CD14-positive monocyte (primary cell): ENCODE results near the gene DUSP1. TPM values are rescaled to one million over a fixed set of nuclear protein-coding genes. Genes with fewer than 3 reads are reported as not detected.
A peak's percentile ranks its signal among the peaks of the same experiment; 100 is the strongest.

Source experiments
- DNase-seq, 3 donors: peaks; one replicate each; pipeline ENCODE4 v3.0.0-alpha.2; 2011 to 2022
- H2AFZ ChIP-seq: 2 replicates; pipeline ENCODE4 v1.6.0; 2012; ENCODE audit warnings: mild to moderate bottlenecking, low read depth, low read length, inconsistent platforms; ENCODE audit not compliant: insufficient read depth, poor library complexity, severe bottlenecking
- H3K27ac ChIP-seq, 2 donors: 1 replicate in 1 of 2; 2 replicates in 1 of 2; pipeline ENCODE4 v1.5.1; 2012 to 2013; ENCODE audit warnings: low read length in 2 of 2, control low read depth in 1 of 2, inconsistent platforms in 1 of 2, low read depth in 1 of 2, mild to moderate bottlenecking in 1 of 2
- H3K27me3 ChIP-seq, 2 donors: one replicate each; pipeline versions ENCODE4 v1.6.0 to v1.6.1; 2011 to 2013; ENCODE audit warnings: low read length in 2 of 2; ENCODE audit not compliant: control insufficient read depth in 2 of 2, insufficient read depth in 2 of 2
- H3K36me3 ChIP-seq, 2 donors: replicated peaks in 1 of 2; 1 replicate in 1 of 2; 2 replicates in 1 of 2; pipeline versions ENCODE4 v1.5.1 to v1.6.1; 2012 to 2013; ENCODE audit warnings: low read length in 2 of 2, control low read depth in 1 of 2, inconsistent platforms in 1 of 2, mild to moderate bottlenecking in 1 of 2; ENCODE audit not compliant: insufficient read depth in 2 of 2, control insufficient read depth in 1 of 2
- H3K4me1 ChIP-seq, 2 donors: 1 replicate in 1 of 2; 2 replicates in 1 of 2; pipeline versions ENCODE4 v1.5.1 to v1.6.1; 2012 to 2013; ENCODE audit warnings: low read length in 2 of 2, control low read depth in 1 of 2, inconsistent platforms in 1 of 2, mild to moderate bottlenecking in 1 of 2, moderate library complexity in 1 of 2; ENCODE audit not compliant: insufficient read depth in 2 of 2, control insufficient read depth in 1 of 2
- H3K4me2 ChIP-seq: replicated peaks from 2 replicates; pipeline ENCODE3; 2012; ENCODE audit warnings: low read length, moderate library complexity, mild to moderate bottlenecking; ENCODE audit not compliant: poor library complexity, severe bottlenecking; ENCODE audit errors: extremely low read depth
- H3K4me3 ChIP-seq, 3 experiments: fragments of 200-600 bp in 1 of 3; sonication (generic) in 1 of 3; replicated peaks in 1 of 3; 1 replicate in 2 of 3; 2 replicates in 1 of 3; pipeline ENCODE4 v1.5.1; 2011 to 2013; ENCODE audit warnings: low read length in 3 of 3, mild to moderate bottlenecking in 3 of 3, control low read depth in 2 of 3, low read depth in 2 of 3, inconsistent platforms in 1 of 3, moderate library complexity in 1 of 3
- H3K79me2 ChIP-seq: 2 replicates; pipeline ENCODE4 v1.6.0; 2012; ENCODE audit warnings: mild to moderate bottlenecking, control low read depth, inconsistent platforms, low read length, moderate library complexity; ENCODE audit not compliant: insufficient read depth
- H3K9ac ChIP-seq: 2 replicates; pipeline ENCODE4 v1.6.0; 2017; ENCODE audit warnings: low read length, mild to moderate bottlenecking; ENCODE audit not compliant: insufficient read depth, poor library complexity, severe bottlenecking
- H3K9me3 ChIP-seq, 2 donors: replicated peaks in 1 of 2; 1 replicate in 1 of 2; 2 replicates in 1 of 2; pipeline versions ENCODE4 v1.5.1 to v1.6.1; 2012 to 2013; ENCODE audit warnings: low read length in 2 of 2, control low read depth in 1 of 2; ENCODE audit not compliant: control insufficient read depth in 1 of 2, insufficient read depth in 1 of 2
- H4K20me1 ChIP-seq: 2 replicates; pipeline ENCODE4 v1.6.0; 2012; ENCODE audit warnings: mild to moderate bottlenecking, low read length, control low read depth, moderate library complexity; ENCODE audit not compliant: insufficient read depth
- H3K27ac Mint-ChIP-seq, 7 donors: one replicate each; pipeline ENCODE4 v1.8.0; 2020; ENCODE audit warnings: mild to moderate bottlenecking in 7 of 7, mixed read lengths in 7 of 7, moderate library complexity in 6 of 7, inconsistent platforms in 2 of 7
- H3K27me3 Mint-ChIP-seq, 3 donors: one replicate each; pipeline ENCODE4 v1.8.0; 2021 to 2022; ENCODE audit warnings: low read depth in 3 of 3, mild to moderate bottlenecking in 3 of 3, mixed read lengths in 3 of 3, moderate library complexity in 3 of 3, inconsistent platforms in 1 of 3
- H3K36me3 Mint-ChIP-seq, 2 donors: one replicate each; pipeline ENCODE4 v1.8.0; 2020; ENCODE audit warnings: mixed read lengths in 2 of 2, inconsistent platforms in 1 of 2, mild to moderate bottlenecking in 1 of 2
- H3K4me1 Mint-ChIP-seq: one replicate; pipeline ENCODE4 v1.8.0; 2020; ENCODE audit warnings: mild to moderate bottlenecking, mixed read lengths
- H3K4me3 Mint-ChIP-seq, 2 donors: one replicate each; pipeline ENCODE4 v1.8.0; 2020; ENCODE audit warnings: mild to moderate bottlenecking in 2 of 2, mixed read lengths in 2 of 2, moderate library complexity in 1 of 2
- H3K9me3 Mint-ChIP-seq, 7 donors: one replicate each; pipeline ENCODE4 v1.8.0; 2020 to 2022; ENCODE audit warnings: mixed read lengths in 7 of 7, mild to moderate bottlenecking in 6 of 7, moderate library complexity in 6 of 7, inconsistent platforms in 2 of 7
- WGBS: methylation state at CpG from one replicate; pipeline ENCODE4 v1.1.5; 2013; ENCODE audit warnings: missing lambda C conversion rate; ENCODE audit not compliant: insufficient coverage; 5-methylcytosine and 5-hydroxymethylcytosine counted together
- intact Hi-C, 2 donors: fragments of 100-400 bp; cut with micrococcal nuclease; formaldehyde crosslinking; loops; one replicate each; pipeline versions ENCODE4 v1.15.0 to v1.15.1; 2023
- polyA plus RNA-seq, 3 donors: library from polyadenylated mRNA; depleted of rRNA in 1 of 3; unstranded in 2 of 3; stranded (reverse) in 1 of 3; fragments of 300-500 nt in 2 of 3; fragments of >200 nt in 1 of 3; fragmentation: Illumina TruSeq in 2 of 3; gene quantifications; 1 replicate in 2 of 3; 2 replicates in 1 of 3; pipeline ENCODE4 v1.2.3, GENCODE V29; 2012 to 2021
- TF ChIP-seq, protein P1 (sequence below): fragments of 200-600 bp; IDR thresholded peaks from one replicate; pipeline ENCODE4 v1.8.0; 2022; ENCODE audit warnings: antibody characterized with exemption, mild to moderate bottlenecking

The DUSP1 gene
- polyA plus RNA-seq, 3 donors, result 1,963 to 4,884 (median 3,954) TPM

DNA sequence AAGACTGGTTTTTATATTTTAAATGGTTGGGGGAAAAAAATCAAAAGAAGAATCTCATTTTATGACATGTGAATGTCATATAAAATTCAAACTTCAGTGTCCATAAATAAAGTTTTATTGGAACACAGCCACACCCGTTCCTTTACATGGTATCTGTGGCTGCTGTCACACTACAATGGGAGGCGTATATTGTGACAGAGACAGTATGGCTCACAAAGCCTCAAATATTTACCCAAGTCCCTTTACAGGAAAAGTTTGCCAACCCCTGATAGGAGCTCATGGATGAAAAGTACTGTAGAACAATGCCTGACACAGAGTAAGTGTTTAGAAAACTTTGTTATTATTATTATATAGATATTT is 5.2 kb upstream of the DUSP1 start:
- Histone ChIP-seq H3K4me1 (peaks cover 65 to 70% of the 10 kb centered on the region in 2 donors), H3K27me3 (no peaks in the 10 kb centered on the region), H3K79me2 (no peaks in the 10 kb centered on the region), H3K36me3 (no peaks in the 10 kb centered on the region), H4K20me1 (no peaks in the 10 kb centered on the region), H3K9ac (peak overlapping the region; percentile 66), H2AFZ (no peak overlapping the region), H3K9me3 (no peaks in the 10 kb centered on the region), H3K27ac (peak overlapping the region; percentile 100), H3K4me2 (peak overlapping the region; percentile 12), H3K4me3 (no peak overlapping the region)
- H3K36me3 Mint-ChIP-seq, result peaks cover 16 to 20% of the 10 kb centered on the region in 2 donors
- H3K4me3 Mint-ChIP-seq, result peak overlapping the region; percentile 32 to 68
- intact Hi-C loops, result loop anchor here in 1 of 2 donors (10.0 kb wide), 1 partner anchor 59 kb away; the partner anchor contains the start of gene ERGIC1
- peak overlapping the region; percentile 99 to 100 (median 100) for H3K27ac Mint-ChIP-seq
- WGBS, result no CpG with 5 or more reads among the region's 2 CpGs
- DNase-seq, result peak in 2 of 3 donors; percentile 50 to 56
- H3K27me3 Mint-ChIP-seq, result peaks cover 0 to 9% (median 0%) of the 10 kb centered on the region in 3 donors
- peaks cover 62% of the 10 kb centered on the region for H3K4me1 Mint-ChIP-seq
- peaks cover 0 to 5% (median 0%) of the 10 kb centered on the region in 7 donors for H3K9me3 Mint-ChIP-seq
- TF ChIP-seq, protein P1, sequence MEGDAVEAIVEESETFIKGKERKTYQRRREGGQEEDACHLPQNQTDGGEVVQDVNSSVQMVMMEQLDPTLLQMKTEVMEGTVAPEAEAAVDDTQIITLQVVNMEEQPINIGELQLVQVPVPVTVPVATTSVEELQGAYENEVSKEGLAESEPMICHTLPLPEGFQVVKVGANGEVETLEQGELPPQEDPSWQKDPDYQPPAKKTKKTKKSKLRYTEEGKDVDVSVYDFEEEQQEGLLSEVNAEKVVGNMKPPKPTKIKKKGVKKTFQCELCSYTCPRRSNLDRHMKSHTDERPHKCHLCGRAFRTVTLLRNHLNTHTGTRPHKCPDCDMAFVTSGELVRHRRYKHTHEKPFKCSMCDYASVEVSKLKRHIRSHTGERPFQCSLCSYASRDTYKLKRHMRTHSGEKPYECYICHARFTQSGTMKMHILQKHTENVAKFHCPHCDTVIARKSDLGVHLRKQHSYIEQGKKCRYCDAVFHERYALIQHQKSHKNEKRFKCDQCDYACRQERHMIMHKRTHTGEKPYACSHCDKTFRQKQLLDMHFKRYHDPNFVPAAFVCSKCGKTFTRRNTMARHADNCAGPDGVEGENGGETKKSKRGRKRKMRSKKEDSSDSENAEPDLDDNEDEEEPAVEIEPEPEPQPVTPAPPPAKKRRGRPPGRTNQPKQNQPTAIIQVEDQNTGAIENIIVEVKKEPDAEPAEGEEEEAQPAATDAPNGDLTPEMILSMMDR, result no peak

DNA sequence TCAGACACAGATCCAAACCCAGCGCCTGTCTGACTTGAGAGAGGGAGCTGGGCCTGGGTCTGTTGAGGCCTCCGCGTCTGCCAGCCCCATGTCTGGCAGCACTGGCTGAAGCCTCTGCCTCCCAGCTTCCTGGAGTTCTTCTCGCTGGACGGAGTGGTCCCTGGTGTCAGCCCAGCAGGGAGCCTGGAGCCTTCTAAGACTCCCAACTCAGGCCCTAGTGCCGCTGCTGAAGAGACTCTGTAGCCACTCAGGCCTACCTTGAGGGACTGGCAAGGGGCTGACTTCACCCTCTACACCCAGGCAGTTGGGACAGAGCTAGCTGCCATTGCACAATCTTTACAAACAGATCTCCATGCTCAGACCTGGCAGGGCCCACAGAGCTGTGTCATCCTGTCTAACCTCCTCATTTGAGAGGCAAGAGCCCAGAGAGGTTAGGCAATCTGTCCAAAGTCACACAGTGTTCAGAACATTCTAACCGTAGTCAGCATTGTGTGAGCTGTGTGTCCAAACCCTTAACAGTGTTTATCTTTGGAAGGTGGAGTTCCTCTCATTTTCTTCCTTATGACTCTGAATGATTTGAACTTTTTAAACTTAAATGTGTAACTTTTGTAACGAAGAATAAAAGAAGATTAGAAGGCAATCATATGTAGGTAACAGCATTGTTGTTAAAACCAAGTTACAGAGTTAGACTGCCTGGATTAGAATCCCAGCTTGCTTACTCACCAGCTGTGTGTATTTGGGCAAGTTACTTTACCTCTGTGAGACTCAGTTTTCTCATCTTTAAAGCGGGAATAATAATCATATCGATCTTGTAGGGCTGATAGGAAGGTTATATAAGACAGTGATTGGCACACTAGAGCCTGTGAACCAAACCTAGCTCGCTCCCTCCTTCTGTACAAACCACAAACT is 4.6 kb upstream of the DUSP1 start:
- Histone ChIP-seq H3K27me3 (no peaks in the 10 kb centered on the region), H3K79me2 (peaks cover 4% of the 10 kb centered on the region), H3K9me3 (no peaks in the 10 kb centered on the region), H3K36me3 (peaks cover 3 to 4% of the 10 kb centered on the region in 2 donors), H3K4me1 (peaks cover 65 to 70% of the 10 kb centered on the region in 2 donors), H3K4me2 (peak overlapping the region; percentile 38), H3K27ac (peak overlapping the region; percentile 100), H3K9ac (peak overlapping the region; percentile 100), H3K4me3 (no peak overlapping the region), H2AFZ (no peak overlapping the region), H4K20me1 (peaks cover 4% of the 10 kb centered on the region)
- H3K27ac Mint-ChIP-seq, result peak overlapping the region; percentile 99 to 100 (median 100)
- H3K9me3 Mint-ChIP-seq, result peaks cover 0 to 8% (median 0%) of the 10 kb centered on the region in 7 donors
- peaks cover 0 to 9% (median 0%) of the 10 kb centered on the region in 3 donors for H3K27me3 Mint-ChIP-seq
- intact Hi-C loops, result loop anchor here in 1 of 2 donors (10.0 kb wide), 1 partner anchor 59 kb away; the partner anchor contains the start of gene ERGIC1
- peak overlapping the region; percentile 50 to 68 for H3K4me3 Mint-ChIP-seq
- H3K36me3 Mint-ChIP-seq, result peaks cover 18 to 23% of the 10 kb centered on the region in 2 donors
- TF ChIP-seq, protein P1, result no peak
- DNase-seq, result peak; percentile 98 to 100 (median 100)
- WGBS, result 51% methylated on average over 6 of the region's 11 CpGs
- peaks cover 62% of the 10 kb centered on the region for H3K4me1 Mint-ChIP-seq
